ENCODE results near the gene ZFYVE28. TPM values are rescaled to one million over a fixed set of nuclear protein-coding genes. Genes with fewer than 3 reads are reported as not detected.
A peak's percentile ranks its signal among the peaks of the same experiment; 100 is the strongest.

Gene ZFYVE28
- total and polyA plus RNA-seq, 8 donors = 4.9 to 88.8 (median 7.3) TPM

DNA sequence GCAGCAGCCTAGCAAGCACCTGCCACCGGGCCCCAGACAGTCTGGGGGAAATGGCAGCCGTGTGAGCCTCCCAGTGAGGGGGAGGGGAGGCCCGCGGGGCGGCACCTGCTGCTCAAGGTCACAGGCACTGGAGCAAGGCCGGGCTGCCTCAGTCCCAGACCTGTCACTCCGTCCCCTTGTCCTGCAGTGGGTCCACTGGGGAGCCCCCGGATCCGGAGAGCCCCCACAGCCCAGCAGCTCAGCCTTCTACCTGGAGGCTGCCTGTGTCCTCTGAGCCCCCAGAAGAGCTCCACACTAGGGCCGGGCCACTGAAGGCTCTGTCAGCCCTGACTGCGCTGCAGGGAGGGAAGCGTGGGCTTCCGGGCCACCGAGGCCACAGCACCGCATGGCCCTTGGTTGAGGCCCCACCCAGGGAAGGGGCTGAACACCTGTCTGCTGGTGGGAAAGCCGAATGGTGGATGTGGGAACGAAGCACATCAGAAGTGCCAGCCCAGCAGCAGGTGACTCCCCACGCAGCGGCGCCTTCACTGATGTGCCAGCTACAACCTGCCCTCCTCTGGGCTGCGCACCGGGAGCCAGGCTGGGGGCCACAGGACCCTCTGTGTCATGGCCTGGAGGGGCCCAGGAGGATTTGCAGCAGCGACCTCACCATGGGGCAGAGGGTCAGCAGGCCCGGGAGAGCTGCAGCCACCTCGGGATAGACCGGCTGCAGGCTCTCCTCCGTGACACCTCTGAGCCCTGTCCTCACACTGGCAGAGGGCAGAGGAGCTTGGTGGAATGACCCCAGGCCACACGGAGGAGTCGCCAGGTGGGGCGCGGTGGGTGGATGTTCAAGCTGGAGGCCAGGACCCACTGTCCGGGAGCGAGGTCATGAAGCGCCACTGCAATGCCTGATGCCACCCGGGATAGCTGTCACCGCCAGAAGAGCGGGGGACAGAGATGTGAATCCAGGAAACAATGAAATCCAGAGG, 121.5 kb downstream of the ZFYVE28 start:
- intact Hi-C loops (cut with DNase I; ENCODE audit: low total_unique reads) = no loop called here

DNA sequence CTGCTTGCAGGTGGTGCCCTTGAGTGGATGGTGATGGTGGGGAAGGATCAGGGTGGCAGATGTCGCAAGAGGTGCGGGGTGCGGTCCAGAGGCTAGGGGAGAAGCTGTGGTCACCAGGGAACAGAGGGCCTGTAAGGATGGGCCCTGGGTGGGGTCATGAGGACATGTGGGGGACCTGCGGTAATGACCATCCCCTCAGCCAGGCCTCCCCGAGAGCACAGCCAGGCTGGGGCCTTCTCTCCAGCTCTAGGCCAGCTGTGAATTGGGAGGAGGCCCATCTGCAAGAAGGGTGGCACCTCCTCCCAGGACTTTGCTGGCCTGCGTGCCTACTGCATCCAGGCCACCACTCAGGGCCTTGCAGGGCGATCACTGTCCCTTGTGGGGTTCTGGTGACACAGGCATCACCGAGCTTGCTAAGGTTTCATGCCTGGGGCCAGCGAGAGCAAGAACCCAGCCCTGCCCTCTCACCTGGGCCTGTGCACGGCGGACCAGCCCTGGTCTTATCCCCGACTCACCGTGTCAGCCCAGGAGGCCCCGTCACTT, 122.5 kb downstream of the ZFYVE28 start:
- no peaks in the 10 kb centered on the region for H3K27me3 ChIP-seq
- peaks cover 0 to 11% (median 5%) of the 10 kb centered on the region in 4 donors for H3K4me1 ChIP-seq
- intact Hi-C loops (cut with DNase I; ENCODE audit: low total_unique reads) = no loop called here
- 90 to 93% (median 91%) methylated on average over 12 to 14 of the region's 14 CpGs for WGBS, 5 donors
- peak in 1 of 2 donors; percentile 5 for DNase-seq
- TF ChIP-seq, protein P1, sequence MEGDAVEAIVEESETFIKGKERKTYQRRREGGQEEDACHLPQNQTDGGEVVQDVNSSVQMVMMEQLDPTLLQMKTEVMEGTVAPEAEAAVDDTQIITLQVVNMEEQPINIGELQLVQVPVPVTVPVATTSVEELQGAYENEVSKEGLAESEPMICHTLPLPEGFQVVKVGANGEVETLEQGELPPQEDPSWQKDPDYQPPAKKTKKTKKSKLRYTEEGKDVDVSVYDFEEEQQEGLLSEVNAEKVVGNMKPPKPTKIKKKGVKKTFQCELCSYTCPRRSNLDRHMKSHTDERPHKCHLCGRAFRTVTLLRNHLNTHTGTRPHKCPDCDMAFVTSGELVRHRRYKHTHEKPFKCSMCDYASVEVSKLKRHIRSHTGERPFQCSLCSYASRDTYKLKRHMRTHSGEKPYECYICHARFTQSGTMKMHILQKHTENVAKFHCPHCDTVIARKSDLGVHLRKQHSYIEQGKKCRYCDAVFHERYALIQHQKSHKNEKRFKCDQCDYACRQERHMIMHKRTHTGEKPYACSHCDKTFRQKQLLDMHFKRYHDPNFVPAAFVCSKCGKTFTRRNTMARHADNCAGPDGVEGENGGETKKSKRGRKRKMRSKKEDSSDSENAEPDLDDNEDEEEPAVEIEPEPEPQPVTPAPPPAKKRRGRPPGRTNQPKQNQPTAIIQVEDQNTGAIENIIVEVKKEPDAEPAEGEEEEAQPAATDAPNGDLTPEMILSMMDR (IDR thresholded peaks at IDR 0.05) = no peak
- TF ChIP-seq EP300 (IDR thresholded peaks at IDR 0.05) (no peak), POLR2AphosphoS5 (IDR thresholded peaks at IDR 0.05) (no peak), POLR2A (IDR thresholded peaks at IDR 0.05) (no peak)
- no peak overlapping the region for H3K27ac ChIP-seq
- no peak overlapping the region for H3K4me3 ChIP-seq
- H3K36me3 ChIP-seq = peaks cover 0 to 7% (median 0%) of the 10 kb centered on the region in 4 donors
- H3K9me3 ChIP-seq = no peaks in the 10 kb centered on the region

More for the DNA sequence above, 121.5 kb downstream of the ZFYVE28 start:
- H3K27me3 ChIP-seq = no peaks in the 10 kb centered on the region
- DNase-seq = peak in 1 of 2 donors; percentile 78
- 83 to 89% (median 86%) methylated on average over 24 to 37 of the region's 37 CpGs for WGBS, 5 donors
- peaks cover 0 to 7% (median 0%) of the 10 kb centered on the region in 4 donors for H3K36me3 ChIP-seq
- no peak overlapping the region for H3K27ac ChIP-seq
- no peak overlapping the region for H3K4me3 ChIP-seq
- peaks cover 0 to 11% (median 4%) of the 10 kb centered on the region in 4 donors for H3K4me1 ChIP-seq
- no peaks in the 10 kb centered on the region for H3K9me3 ChIP-seq
- TF ChIP-seq POLR2A (IDR thresholded peaks at IDR 0.05) (no peak), POLR2AphosphoS5 (IDR thresholded peaks at IDR 0.05) (no peak), EP300 (IDR thresholded peaks at IDR 0.05) (no peak)
- TF ChIP-seq, protein P1 (IDR thresholded peaks at IDR 0.05) = no peak

DNA sequence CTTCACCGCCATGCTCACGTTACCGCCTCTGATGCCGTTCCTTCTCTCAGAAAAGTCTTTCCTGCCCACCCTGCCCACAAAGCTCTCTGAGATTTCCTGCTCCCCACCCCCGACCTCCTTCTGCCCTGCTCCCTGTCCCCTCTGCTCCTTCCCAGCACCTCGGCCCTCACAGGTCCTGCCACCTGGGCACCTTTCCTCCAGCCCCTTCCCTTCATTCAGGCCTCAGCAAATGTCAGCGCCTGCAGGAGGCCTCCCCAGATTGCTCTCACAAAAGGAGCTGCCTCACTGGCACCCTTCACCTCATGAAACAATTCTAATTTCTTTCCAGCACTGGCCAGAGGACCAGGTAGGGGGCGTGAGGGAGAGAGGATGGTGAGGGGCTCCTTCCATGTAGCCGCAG, 122.9 kb downstream of the ZFYVE28 start:
- no peaks in the 10 kb centered on the region for H3K9me3 ChIP-seq
- intact Hi-C loops (cut with DNase I; ENCODE audit: low total_unique reads) = no loop called here
- DNase-seq = peak in 1 of 2 donors; percentile 1
- WGBS, 5 donors = 78 to 94% (median 88%) methylated on average over 9 of the region's 9 CpGs
- H3K27me3 ChIP-seq = no peaks in the 10 kb centered on the region
- no peak overlapping the region for H3K27ac ChIP-seq
- peaks cover 0 to 11% (median 5%) of the 10 kb centered on the region in 4 donors for H3K4me1 ChIP-seq
- TF ChIP-seq POLR2A (IDR thresholded peaks at IDR 0.05) (no peak), EP300 (IDR thresholded peaks at IDR 0.05) (no peak), POLR2AphosphoS5 (IDR thresholded peaks at IDR 0.05) (no peak)
- TF ChIP-seq, protein P1 (IDR thresholded peaks at IDR 0.05) = no peak
- H3K4me3 ChIP-seq = no peak overlapping the region
- H3K36me3 ChIP-seq = peaks cover 0 to 7% (median 0%) of the 10 kb centered on the region in 4 donors

DNA sequence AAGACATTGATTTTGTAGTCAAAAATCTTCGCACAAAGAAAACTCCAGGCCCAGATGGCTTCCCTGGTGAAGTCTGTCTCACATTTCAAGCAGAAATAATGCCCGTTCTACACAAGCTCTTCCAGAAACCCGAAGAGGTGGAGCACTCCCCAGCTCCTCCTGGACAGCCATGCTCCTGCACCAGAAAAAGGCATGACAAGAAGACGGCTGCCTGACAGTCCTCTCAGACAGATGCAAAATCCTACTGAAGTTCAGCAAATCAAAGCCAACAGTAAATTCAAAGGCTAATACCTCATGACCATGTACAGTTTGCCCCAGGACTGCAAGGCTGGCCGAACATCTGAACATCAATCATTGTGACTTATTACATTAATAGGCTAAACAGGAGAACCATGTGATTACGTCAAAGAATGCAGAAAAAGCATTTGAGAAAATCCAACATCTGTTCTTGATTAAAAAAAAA, 125.8 kb downstream of the ZFYVE28 start:
- Histone ChIP-seq H3K4me1 (peaks cover 0 to 11% (median 5%) of the 10 kb centered on the region in 4 donors), H3K27me3 (no peaks in the 10 kb centered on the region), H3K27ac (no peak overlapping the region), H3K36me3 (peaks cover 0 to 7% (median 2%) of the 10 kb centered on the region in 4 donors), H3K9me3 (no peaks in the 10 kb centered on the region), H3K4me3 (no peak overlapping the region)
- intact Hi-C loops (cut with DNase I; ENCODE audit: low total_unique reads) = no loop called here
- peak in 1 of 2 donors; percentile 26 for DNase-seq
- 69 to 83% (median 72%) methylated on average over 6 of the region's 6 CpGs for WGBS, 5 donors
- TF ChIP-seq EP300 (IDR thresholded peaks at IDR 0.05) = no peak
- no peak for TF ChIP-seq POLR2A (IDR thresholded peaks at IDR 0.05)
- TF ChIP-seq, protein P1 (IDR thresholded peaks at IDR 0.05) = no peak

All from stomach (tissue), 9 donors.